SH-SY5Y (cell line): ENCODE data around the gene EDRF1.

Source experiments
- GATA2 ChIP-seq: IDR thresholded peaks from 2 replicates; pipeline ENCODE4 v1.6.1; 2011; ENCODE audit warnings: mild to moderate bottlenecking, low read depth, low read length
- GATA3 ChIP-seq: IDR thresholded peaks from 2 replicates; pipeline ENCODE4 v1.6.1; 2011; ENCODE audit warnings: low read depth, mild to moderate bottlenecking, low read length, moderate library complexity

The EDRF1 gene

GRCh38 chr10:125719173-125720001 lies at the start of gene EDRF1:
Gene EDRF1 (plus strand): TSS chr10:125719709. CDS start chr10:125719808, 99 bp downstream.
- TF ChIP-seq GATA3 (no peak), GATA2 (no peak)

- TF ChIP-seq GATA3 (no peak), GATA2 (no peak)
These were observed 46.6 kb upstream of the EDRF1 start for GRCh38 chr10:125672884-125673283.

GRCh38 chr10:125679436-125679835 lies 40.1 kb upstream of the EDRF1 start:
- TF ChIP-seq GATA3, result no peak
- TF ChIP-seq GATA2, result no peak

- TF ChIP-seq GATA3, result no peak
- TF ChIP-seq GATA2, result no peak
These were observed 36.4 kb upstream of the EDRF1 start, which contains the start of gene TEX36 for GRCh38 chr10:125683063-125683462. Gene TEX36 (minus strand): TSS chr10:125683163. CDS start chr10:125682989, 174 bp downstream.

- no peak for TF ChIP-seq GATA2
- TF ChIP-seq GATA3, result no peak
These were observed 35.7 kb upstream of the EDRF1 start for GRCh38 chr10:125683821-125684220.

GRCh38 chr10:125684581-125684980 lies 34.9 kb upstream of the EDRF1 start:
- TF ChIP-seq GATA2 (no peak), GATA3 (no peak)

GRCh38 chr10:125687507-125688185 lies 31.9 kb upstream of the EDRF1 start:
- TF ChIP-seq GATA3 (no peak), GATA2 (no peak)

- TF ChIP-seq GATA2 (no peak), GATA3 (no peak)
These were observed 29.4 kb upstream of the EDRF1 start for GRCh38 chr10:125689955-125690569.

- TF ChIP-seq GATA2 (no peak), GATA3 (no peak)
These were observed 28.1 kb upstream of the EDRF1 start for GRCh38 chr10:125691160-125691981.

GRCh38 chr10:125692196-125692595 lies 27.3 kb upstream of the EDRF1 start:
- TF ChIP-seq GATA2 (peak; percentile 24; the same call in 1 of the 2 replicates), GATA3 (no peak)

- TF ChIP-seq GATA3, result no peak
- TF ChIP-seq GATA2, result no peak
These were observed 26.6 kb upstream of the EDRF1 start for GRCh38 chr10:125692601-125693523.

GRCh38 chr10:125693524-125693847 lies 26.0 kb upstream of the EDRF1 start:
- TF ChIP-seq GATA2 (no peak), GATA3 (no peak)

- TF ChIP-seq GATA2, result no peak
- TF ChIP-seq GATA3, result no peak
These were observed 24.6 kb upstream of the EDRF1 start for GRCh38 chr10:125694883-125695282.

GRCh38 chr10:125698481-125698998 lies 21.0 kb upstream of the EDRF1 start:
- no peak for TF ChIP-seq GATA2
- TF ChIP-seq GATA3, result no peak
